Measurements from ENCODE around the gene ACTN3.
A peak's percentile ranks its signal among the peaks of the same experiment; 100 is the strongest.
"Not testable (repeated sequence)": the region's sequence is repeated elsewhere in the genome, so short reads cannot be mapped to it uniquely, and the experiment has no call there.

Gene ACTN3

DNA sequence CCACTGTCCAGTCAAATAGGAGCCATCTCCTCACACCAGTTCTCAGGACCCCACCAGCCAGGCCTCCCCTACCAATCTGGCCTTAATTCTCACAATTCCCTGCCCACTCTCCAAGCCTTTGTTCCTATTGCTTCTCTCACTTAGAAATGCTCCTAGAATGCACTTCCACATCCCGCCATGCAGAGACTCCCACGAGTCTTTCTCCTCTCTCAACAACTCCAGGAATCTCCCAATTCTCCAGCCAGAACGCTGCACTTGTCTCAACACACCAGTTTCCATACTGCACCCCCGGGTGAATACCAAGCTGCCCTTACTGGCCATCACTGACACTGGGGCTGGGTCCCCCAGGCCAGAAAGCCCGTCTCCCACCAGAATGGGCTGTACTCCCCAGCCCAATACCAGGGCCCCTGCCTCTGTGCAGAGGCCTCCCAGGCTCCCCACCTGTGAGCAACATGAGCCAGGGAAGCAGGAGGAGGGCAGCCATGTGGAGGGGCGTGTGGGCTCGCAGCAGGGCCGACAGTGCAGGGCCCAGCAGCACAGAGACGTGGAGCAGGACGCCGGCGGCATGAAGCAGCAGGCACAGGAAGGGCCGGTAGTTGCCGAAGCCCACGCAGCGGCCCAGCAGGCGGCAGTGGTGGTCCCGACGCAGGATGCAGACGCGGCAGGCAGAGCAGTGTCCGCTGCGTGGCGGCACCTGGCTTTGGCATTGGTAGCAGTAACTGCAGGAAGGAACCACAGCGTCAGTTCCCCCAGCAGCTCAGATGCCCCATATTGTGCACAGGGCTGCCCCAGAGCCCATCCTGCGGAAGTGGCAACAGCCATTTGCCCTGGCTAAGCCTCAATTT lies 3.2 kb upstream of the ACTN3 start:
- peak overlapping the region; percentile 77 for H3K4me2 ChIP-seq (ENCODE audit: insufficient read depth, low read length)
- no peaks in the 10 kb centered on the region for H3K9me3 ChIP-seq (ENCODE audit: insufficient read depth, low read length, severe bottlenecking)
- H2AFZ ChIP-seq (ENCODE audit: low read depth, low read length): peak overlapping the region; percentile 15; the same call in 1 of the 2 replicates
- peak overlapping the region; percentile 81 for H3K27ac ChIP-seq (ENCODE audit: low read length)
- no peaks in the 10 kb centered on the region for H3K27me3 ChIP-seq (ENCODE audit: insufficient read depth, low read length, poor library complexity)
- peak overlapping the region; percentile 91 for H3K9ac ChIP-seq (ENCODE audit: low read depth, low read length)
- DNase-seq (peak; percentile 82), ATAC-seq (ENCODE audit: insufficient read depth, low read depth) (peak; percentile 76)
- H3K79me2 ChIP-seq (ENCODE audit: insufficient read depth, low read length): peaks cover 8% of the 10 kb centered on the region
- peaks cover 36% of the 10 kb centered on the region for H3K36me3 ChIP-seq (ENCODE audit: insufficient read depth, low read length)
- H4K20me1 ChIP-seq (ENCODE audit: insufficient read depth, low read length): no peaks in the 10 kb centered on the region
- peak overlapping the region in 1 of 2 experiments; percentile 90; a peak in 2 of 4 replicates for H3K4me3 ChIP-seq (ENCODE audit: low read depth in 1 of 2, low read length in 2 of 2)
- peaks cover 32% of the 10 kb centered on the region for H3K4me1 ChIP-seq (ENCODE audit: insufficient read depth, low read length)
- no peak for TF ChIP-seq EZH2 (IDR thresholded peaks at IDR 0.05; ENCODE audit: borderline replicate concordance, low read depth, low read length, severe bottlenecking)
- TF ChIP-seq, protein P1, sequence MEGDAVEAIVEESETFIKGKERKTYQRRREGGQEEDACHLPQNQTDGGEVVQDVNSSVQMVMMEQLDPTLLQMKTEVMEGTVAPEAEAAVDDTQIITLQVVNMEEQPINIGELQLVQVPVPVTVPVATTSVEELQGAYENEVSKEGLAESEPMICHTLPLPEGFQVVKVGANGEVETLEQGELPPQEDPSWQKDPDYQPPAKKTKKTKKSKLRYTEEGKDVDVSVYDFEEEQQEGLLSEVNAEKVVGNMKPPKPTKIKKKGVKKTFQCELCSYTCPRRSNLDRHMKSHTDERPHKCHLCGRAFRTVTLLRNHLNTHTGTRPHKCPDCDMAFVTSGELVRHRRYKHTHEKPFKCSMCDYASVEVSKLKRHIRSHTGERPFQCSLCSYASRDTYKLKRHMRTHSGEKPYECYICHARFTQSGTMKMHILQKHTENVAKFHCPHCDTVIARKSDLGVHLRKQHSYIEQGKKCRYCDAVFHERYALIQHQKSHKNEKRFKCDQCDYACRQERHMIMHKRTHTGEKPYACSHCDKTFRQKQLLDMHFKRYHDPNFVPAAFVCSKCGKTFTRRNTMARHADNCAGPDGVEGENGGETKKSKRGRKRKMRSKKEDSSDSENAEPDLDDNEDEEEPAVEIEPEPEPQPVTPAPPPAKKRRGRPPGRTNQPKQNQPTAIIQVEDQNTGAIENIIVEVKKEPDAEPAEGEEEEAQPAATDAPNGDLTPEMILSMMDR (IDR thresholded peaks at IDR 0.05; ENCODE audit: borderline replicate concordance, extremely low read depth, low read length, poor library complexity, severe bottlenecking): peak; percentile 69

- ATAC-seq (ENCODE audit: insufficient read depth, low read depth); H3K27me3 ChIP-seq (ENCODE audit: insufficient read depth, low read length, poor library complexity); H3K79me2 ChIP-seq (ENCODE audit: insufficient read depth, low read length); H3K9me3 ChIP-seq (ENCODE audit: insufficient read depth, low read length, severe bottlenecking); H4K20me1 ChIP-seq (ENCODE audit: insufficient read depth, low read length); DNase-seq; H2AFZ ChIP-seq (ENCODE audit: low read depth, low read length): not testable (repeated sequence)
- Histone ChIP-seq H3K9ac (ENCODE audit: low read depth, low read length) (peak overlapping the region; percentile 91), H3K36me3 (ENCODE audit: insufficient read depth, low read length) (peaks cover 22% of the 10 kb centered on the region), H3K4me3 (ENCODE audit: low read depth in 1 of 2, low read length in 2 of 2) (peak overlapping the region; percentile 83 to 90; a peak in 3 of 4 replicates), H3K4me1 (ENCODE audit: insufficient read depth, low read length) (peaks cover 32% of the 10 kb centered on the region), H3K27ac (ENCODE audit: low read length) (peak overlapping the region; percentile 74), H3K4me2 (ENCODE audit: insufficient read depth, low read length) (peak overlapping the region; percentile 77)
Measured at GRCh38 chr11:66544952-66545351, 1.8 kb upstream of the ACTN3 start.

DNA sequence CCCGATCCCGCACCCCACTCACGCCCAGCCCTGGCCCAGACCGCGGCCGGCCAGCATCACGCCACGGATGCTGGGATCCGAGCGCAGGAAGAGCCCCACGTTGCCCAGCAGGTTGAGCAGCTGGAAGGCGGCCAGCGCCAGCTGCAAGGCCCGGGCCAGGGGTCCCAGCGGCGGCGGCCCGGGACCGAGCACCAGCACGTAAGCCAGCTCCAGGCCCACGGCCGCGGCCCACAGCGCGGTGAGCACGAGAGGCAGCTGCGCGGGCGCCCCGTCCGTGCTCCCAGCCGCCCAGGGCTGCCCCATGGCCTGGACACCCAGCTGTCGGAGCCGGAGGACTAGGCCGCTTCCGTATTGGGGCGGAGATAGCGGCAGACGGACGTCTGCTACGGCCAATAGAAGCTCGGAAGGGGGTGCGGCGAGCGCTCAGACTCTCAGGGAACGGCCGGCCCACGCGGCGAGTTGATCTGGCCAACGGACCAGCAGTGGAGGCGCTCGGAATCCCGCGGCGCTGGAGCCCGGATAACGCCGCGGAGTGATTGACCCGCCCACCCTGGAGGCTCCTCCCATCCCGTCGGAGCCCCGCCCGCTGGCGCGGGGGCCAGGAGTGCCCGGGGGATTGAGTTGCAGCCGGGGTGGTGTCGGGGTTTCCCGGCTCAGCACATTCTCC lies 869 bp upstream of the ACTN3 start, which contains the start of gene ZDHHC24:
Gene ZDHHC24, minus strand, starts transcription at position 348 of the 667 bp plus-strand sequence. Its CDS starts 45 bp downstream, at position 303.
- DNase-seq (peak; percentile 83), ATAC-seq (ENCODE audit: insufficient read depth, low read depth) (peak; percentile 77)
- Histone ChIP-seq H3K27ac (ENCODE audit: low read length) (peak within 1 kb of the TSS; percentile 74), H4K20me1 (ENCODE audit: insufficient read depth, low read length) (no peaks in the 10 kb centered on the region), H3K9ac (ENCODE audit: low read depth, low read length) (peak within 1 kb of the TSS; percentile 91), H3K36me3 (ENCODE audit: insufficient read depth, low read length) (peaks cover 21% of the 10 kb centered on the region), H3K9me3 (ENCODE audit: insufficient read depth, low read length, severe bottlenecking) (no peaks in the 10 kb centered on the region), H3K4me1 (ENCODE audit: insufficient read depth, low read length) (peaks cover 32% of the 10 kb centered on the region), H3K27me3 (ENCODE audit: insufficient read depth, low read length, poor library complexity) (no peaks in the 10 kb centered on the region), H3K4me3 (ENCODE audit: low read depth in 1 of 2, low read length in 2 of 2) (peak within 1 kb of the TSS; percentile 83 to 90), H3K79me2 (ENCODE audit: insufficient read depth, low read length) (peaks cover 8% of the 10 kb centered on the region), H3K4me2 (ENCODE audit: insufficient read depth, low read length) (peak within 1 kb of the TSS; percentile 77), H2AFZ (ENCODE audit: low read depth, low read length) (peak within 1 kb of the TSS; percentile 95)
- TF ChIP-seq, protein P1 (IDR thresholded peaks at IDR 0.05; ENCODE audit: borderline replicate concordance, extremely low read depth, low read length, poor library complexity, severe bottlenecking): no peak
- TF ChIP-seq EZH2 (IDR thresholded peaks at IDR 0.05; ENCODE audit: borderline replicate concordance, low read depth, low read length, severe bottlenecking): no peak
